ENCODE measurements around the gene E2F4. TPM values are rescaled to one million over a fixed set of nuclear protein-coding genes. Genes with fewer than 3 reads are reported as not detected.

The E2F4 gene
- total and polyA plus RNA-seq, 2 of the 13 experiments (the other 11 are each of a cell fraction or from before 2014, with no cell fraction given) = 84.8 to 91.2 TPM

- no peak for TF ChIP-seq PHF5A (CRISPR knock-in tag; IDR thresholded peaks at IDR 0.05; ENCODE audit: low read depth, unreplicated experiment)
- no peak for TF ChIP-seq PTBP1 (IDR thresholded peaks at IDR 0.05; ENCODE audit: low read depth, low read length, poor library complexity, severe bottlenecking)
- TF ChIP-seq ATF4 (CRISPR knock-in tag; IDR thresholded peaks at IDR 0.05) = no peak
- no peak for TF ChIP-seq ZC3H4 (CRISPR knock-in tag; IDR thresholded peaks at IDR 0.05; ENCODE audit: borderline replicate concordance)
- no peak for TF ChIP-seq ZNF335 (CRISPR knock-in tag; IDR thresholded peaks at IDR 0.05)
- TF ChIP-seq SP2 (CRISPR knock-in tag; IDR thresholded peaks at IDR 0.05) = peak; percentile 38
- TF ChIP-seq REPIN1 (CRISPR knock-in tag; IDR thresholded peaks at IDR 0.05; ENCODE audit: borderline replicate concordance, low read depth) = peak; percentile 46; the same call in 1 of the 2 replicates
- TF ChIP-seq ZNF451 (CRISPR knock-in tag; IDR thresholded peaks at IDR 0.05) = peak; percentile 89
- TF ChIP-seq HDAC1 (CRISPR knock-in tag; IDR thresholded peaks at IDR 0.05) = peak; percentile 59; the same call in 1 of the 2 replicates
- TF ChIP-seq PHB2 (IDR thresholded peaks at IDR 0.05; ENCODE audit: partially characterized antibody) = no peak
- TF ChIP-seq CHCHD3 (CRISPR knock-in tag; IDR thresholded peaks at IDR 0.05) = peak; percentile 88
- TF ChIP-seq ZNF430 (CRISPR knock-in tag; IDR thresholded peaks at IDR 0.05) = no peak; the same call in 1 of the 2 replicates
- TF ChIP-seq ZNF773 (CRISPR knock-in tag; IDR thresholded peaks at IDR 0.05; ENCODE audit: borderline replicate concordance) = no peak
- no peak for TF ChIP-seq PBX3 (CRISPR knock-in tag; IDR thresholded peaks at IDR 0.05; ENCODE audit: borderline replicate concordance)
- TF ChIP-seq ELK4 (CRISPR knock-in tag; IDR thresholded peaks at IDR 0.05; ENCODE audit: borderline replicate concordance) = no peak
- no peak; the same call in 1 of the 2 replicates for TF ChIP-seq AHDC1 (CRISPR knock-in tag; IDR thresholded peaks at IDR 0.05; ENCODE audit: borderline replicate concordance)
- TF ChIP-seq U2AF2 (IDR thresholded peaks at IDR 0.05; ENCODE audit: low read depth, low read length) = no peak
- TF ChIP-seq HES4 (CRISPR knock-in tag; IDR thresholded peaks at IDR 0.05; ENCODE audit: borderline replicate concordance) = no peak
- TF ChIP-seq TGIF2 (CRISPR knock-in tag; IDR thresholded peaks at IDR 0.05) = no peak; the same call in 1 of the 2 replicates
- TF ChIP-seq ZBTB7B (CRISPR knock-in tag; IDR thresholded peaks at IDR 0.05) = no peak
Observed at GRCh38 chr16:67177743-67178699, 13.9 kb upstream of the E2F4 start (continued).
